ENCODE measurements around the gene SLC25A20.

DNA sequence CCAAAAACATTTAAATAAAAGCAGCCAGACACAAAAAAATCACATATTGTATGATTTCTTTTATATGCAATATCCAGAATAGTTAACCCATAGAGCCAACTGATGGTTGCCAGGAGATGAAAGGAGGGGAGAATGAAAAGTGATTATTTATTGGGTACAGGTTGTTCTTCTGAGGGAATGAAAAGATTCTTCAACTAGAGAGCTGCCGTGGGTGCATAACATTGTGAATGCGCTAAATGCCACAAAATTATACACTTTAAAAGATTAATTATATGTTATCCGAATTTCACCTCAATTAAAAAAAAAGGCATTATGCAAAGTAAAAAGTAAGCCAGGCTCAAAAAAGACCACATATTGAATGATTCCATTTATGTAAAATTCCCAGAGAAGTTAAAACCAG lies 87.2 kb downstream of the SLC25A20 start:
- TF ChIP-seq, protein P1, sequence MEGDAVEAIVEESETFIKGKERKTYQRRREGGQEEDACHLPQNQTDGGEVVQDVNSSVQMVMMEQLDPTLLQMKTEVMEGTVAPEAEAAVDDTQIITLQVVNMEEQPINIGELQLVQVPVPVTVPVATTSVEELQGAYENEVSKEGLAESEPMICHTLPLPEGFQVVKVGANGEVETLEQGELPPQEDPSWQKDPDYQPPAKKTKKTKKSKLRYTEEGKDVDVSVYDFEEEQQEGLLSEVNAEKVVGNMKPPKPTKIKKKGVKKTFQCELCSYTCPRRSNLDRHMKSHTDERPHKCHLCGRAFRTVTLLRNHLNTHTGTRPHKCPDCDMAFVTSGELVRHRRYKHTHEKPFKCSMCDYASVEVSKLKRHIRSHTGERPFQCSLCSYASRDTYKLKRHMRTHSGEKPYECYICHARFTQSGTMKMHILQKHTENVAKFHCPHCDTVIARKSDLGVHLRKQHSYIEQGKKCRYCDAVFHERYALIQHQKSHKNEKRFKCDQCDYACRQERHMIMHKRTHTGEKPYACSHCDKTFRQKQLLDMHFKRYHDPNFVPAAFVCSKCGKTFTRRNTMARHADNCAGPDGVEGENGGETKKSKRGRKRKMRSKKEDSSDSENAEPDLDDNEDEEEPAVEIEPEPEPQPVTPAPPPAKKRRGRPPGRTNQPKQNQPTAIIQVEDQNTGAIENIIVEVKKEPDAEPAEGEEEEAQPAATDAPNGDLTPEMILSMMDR (optimal IDR thresholded peaks at IDR 0.05 in 1 of 3, IDR thresholded peaks at IDR 0.05 in 1 of 3, conservative IDR thresholded peaks at IDR 0.05 in 1 of 3; ENCODE audit: extremely low read depth in 1 of 3, insufficient read depth in 2 of 3, low read length in 3 of 3): no peak
- TF ChIP-seq EZH2 (IDR thresholded peaks at IDR 0.05; ENCODE audit: low read length): no peak
